Measurements from ENCODE around the gene TCAP.

Gene TCAP

DNA sequence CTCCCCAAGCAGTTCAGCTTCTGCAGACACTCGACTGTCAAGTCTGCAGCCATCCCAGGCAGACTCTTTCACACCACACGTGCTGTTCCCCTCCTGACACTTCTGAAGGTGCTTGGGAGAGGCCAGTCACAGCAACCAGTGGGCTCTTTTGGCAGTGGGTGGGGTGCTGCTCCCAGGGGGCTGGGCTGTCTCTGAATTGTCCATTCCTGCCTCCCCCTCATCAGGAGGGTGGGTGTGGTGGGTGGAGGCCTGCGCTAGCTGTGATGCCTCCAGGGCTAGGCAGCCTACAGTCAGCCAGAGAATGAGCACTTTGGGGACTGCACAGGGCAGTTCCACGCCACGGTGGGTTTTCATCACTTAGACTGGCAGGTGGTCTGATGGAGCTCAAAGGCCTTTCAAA is 17.9 kb upstream of the TCAP start:
- FAIRE-seq (no peak), DNase-seq (ENCODE audit: insufficient read length, low spot score) (no peak)

DNA sequence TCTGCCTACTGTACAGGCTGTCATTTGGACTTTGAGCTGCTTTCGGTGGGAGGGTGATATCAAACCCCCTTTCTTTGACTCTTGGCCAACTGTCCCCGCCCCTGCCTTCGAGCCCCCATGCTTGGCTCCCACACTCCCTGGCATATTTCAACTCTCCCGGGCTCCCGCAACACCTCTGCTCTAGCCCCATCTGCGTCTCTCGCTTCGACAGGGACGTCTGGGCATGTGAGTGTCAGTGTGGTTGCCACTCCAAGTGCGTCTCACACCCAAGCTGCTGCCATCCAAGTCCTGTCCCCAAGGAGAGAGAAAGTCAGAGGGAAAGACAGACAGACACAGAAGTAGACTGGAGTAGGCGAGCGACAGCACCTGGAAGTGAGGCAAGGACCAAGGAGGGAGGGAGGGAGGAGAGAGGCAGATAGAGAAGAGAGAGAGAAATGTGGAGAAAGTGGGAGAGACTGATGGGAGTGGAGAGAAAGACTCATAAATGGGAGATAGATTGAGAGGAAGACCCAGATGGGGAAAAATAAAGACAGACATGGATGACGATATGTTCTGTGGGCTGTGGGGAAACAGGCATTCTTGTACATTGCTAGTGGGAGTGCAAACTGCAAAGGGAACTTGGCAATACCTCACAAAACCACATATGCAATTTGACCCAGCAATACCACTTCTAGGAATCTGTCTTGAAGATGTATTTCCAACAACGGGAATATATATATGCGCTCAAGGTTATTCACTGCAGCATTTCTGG is 16.4 kb upstream of the TCAP start:
- no peak for FAIRE-seq
- no peak for DNase-seq (ENCODE audit: insufficient read length, low spot score)

DNA sequence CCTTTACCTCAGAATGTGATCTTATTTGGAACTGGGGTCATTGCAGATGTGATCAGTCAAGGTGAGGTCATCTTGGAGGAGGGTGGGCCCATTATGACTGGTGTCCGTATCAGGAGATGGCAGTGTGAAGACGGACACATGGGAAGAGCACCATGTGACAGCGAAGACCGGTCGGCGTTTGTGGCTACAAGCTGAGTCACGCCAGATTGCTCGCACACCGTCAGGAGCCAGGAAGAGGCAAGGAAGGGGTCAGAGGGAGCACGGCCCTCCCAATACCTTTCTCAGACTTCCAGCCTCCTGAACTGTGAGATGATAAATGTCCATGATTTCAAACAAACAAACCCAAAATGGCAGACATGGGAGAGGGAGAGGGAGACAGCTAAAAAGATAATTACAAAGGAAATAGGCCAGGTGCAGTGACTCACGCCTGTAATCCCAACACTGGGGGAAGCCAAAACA is 15.0 kb upstream of the TCAP start:
- FAIRE-seq (peak; percentile 20), DNase-seq (ENCODE audit: insufficient read length, low spot score) (no peak)

DNA sequence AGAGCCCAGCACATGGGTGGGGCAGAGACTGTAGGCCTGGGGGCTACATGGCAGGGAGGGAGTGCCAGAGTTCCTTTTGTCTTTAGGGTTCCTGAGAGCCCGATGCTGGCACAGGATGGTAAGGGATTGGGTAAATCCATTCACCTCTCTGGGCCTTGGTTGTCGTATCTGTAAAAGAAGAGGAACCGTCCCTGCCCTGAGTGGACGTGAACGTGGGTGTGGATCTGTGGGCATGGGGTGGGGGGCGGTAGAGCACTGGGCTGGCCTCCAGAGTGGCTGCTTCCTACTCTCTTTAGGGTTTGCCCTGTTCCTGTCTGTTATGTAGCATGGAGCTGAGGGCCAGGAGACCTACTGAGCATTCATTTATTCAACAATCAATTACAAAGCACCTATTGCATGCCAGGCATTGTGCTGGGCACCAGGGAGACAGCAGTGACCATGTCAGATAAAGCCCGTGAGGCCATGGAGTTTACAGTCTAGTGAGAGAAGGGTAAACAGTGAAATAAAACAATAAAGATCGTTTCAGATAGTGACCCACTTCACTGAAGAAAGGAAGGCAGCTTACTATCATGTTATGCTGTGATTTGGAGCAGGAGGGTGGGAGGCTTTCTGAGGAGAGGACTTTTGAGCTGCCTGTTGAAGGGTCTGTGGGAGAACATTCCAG is 13.1 kb upstream of the TCAP start:
- no peak for DNase-seq (ENCODE audit: insufficient read length, low spot score)

DNA sequence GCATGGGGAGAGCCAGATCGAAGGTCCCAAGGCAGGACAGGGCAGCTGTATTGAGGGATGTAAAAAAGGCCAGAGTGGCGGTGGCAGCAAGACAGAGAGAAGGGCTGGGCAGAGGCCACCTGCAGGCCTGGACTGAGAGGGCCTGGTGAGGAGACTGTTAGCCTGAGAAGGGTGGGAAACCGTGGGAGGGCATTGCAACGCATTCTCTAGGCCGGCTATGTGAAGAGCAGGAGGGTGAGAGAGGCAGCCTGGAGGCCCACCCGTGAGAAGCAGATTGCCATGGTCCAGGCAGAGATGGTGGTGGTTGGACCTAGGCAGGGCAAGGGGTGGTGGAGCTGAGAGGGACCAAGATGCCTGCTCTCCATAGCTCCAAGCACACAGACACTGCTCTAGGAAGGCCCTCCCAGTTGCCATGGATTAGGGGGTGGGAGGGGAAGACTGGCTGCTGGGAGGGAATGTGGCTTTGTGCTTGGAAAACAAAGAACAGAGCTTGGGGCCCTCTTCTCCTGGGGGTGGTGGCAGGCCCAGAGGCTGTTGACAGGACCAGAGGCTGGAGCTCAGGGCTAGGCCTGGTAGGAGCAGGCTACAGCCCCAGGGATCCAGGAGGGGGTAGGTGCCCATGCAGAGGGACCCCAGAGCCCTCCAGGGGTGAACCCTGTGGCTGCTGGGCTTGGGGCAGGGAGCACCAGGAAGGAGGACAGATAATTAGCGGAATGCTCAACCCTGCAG is 12.4 kb upstream of the TCAP start:
- FAIRE-seq (peak; percentile 33), DNase-seq (ENCODE audit: insufficient read length, low spot score) (no peak)

More for the DNA sequence above, 13.1 kb upstream of the TCAP start:
- FAIRE-seq = no peak

DNA sequence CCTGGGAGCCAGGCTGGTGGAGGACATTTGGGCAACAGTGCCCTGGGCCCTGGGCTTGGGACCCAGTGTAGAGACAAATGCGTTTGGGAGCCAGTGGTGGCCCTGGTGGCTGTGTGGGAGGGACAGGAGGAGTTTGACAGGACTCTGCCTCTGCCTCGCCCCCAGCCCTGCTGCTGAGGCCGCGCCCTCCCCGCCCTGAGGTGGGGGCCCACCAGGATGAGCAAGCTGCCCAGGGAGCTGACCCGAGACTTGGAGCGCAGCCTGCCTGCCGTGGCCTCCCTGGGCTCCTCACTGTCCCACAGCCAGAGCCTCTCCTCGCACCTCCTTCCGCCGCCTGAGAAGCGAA is 11.9 kb upstream of the TCAP start:
- DNase-seq (ENCODE audit: insufficient read length, low spot score) (no peak), FAIRE-seq (no peak)

DNA sequence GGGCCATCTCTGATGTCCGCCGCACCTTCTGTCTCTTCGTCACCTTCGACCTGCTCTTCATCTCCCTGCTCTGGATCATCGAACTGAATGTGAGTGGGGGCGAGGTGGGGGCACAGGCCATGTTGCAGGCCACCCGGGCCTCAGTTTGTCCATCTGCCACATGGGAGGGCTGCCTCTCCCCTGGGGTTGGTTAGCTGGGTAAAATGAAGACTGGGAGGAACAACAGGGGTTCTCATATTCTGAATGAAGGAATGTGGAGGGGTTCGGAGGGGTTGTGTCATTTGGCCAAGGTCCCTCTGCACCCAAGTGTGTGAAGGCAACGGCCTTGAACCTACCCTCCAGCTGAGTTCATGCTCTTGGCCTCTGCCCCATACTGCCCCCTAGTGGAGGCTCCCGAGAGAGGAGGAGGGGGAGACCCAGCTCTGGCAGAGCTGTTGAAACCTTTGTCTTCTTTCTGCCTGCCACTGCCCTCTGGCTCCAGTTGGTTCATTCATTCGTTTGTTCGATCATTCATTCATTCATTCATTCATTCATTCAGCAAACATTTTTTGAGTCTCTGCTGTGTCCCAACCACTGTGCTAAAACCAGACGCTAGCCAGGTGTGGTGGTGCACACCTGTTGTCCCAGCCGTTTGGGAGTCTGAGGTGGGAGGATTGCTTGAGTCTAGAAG is 11.4 kb upstream of the TCAP start:
- DNase-seq (ENCODE audit: insufficient read length, low spot score) (peak; percentile 79), FAIRE-seq (peak; percentile 44)

DNA sequence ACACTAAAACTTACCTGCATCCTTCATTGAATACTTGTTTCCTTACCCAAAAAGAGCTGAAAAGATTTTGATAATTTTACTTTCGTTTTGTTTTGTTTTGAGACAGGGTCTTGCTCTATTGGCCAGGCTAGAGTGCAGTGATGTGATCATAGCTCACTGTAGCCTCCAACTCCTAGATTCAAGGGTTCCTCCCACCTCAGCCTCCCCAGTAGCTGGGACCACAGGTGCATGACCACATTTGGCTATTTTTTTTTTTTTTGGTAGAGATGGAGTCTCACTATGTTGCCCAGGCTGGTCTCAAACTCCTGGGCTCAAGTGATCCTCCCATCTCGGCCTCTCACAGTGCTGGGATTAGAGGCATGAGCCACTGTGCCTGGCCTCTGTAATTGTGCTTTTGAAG is 10.0 kb upstream of the TCAP start:
- FAIRE-seq = no peak
- no peak for DNase-seq (ENCODE audit: insufficient read length, low spot score)

DNA sequence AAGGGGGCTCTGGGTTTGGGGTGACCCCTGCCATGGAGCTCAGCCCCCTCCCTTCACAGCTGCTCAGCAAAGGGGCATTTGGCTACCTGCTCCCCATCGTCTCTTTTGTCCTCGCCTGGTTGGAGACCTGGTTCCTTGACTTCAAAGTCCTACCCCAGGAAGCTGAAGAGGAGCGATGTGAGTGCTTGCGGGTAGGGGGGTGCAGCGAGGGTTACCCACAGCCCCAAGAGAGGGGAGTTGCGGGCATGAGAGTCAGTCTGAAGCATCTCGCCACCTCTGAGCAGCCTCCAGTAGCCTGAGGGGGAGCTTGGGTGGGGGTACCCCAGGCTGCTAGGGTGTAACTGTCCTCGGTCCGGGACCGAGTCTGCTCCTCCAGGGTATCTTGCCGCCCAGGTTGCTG is 6.8 kb upstream of the TCAP start:
- DNase-seq (ENCODE audit: insufficient read length, low spot score) (no peak), FAIRE-seq (no peak)

DNA sequence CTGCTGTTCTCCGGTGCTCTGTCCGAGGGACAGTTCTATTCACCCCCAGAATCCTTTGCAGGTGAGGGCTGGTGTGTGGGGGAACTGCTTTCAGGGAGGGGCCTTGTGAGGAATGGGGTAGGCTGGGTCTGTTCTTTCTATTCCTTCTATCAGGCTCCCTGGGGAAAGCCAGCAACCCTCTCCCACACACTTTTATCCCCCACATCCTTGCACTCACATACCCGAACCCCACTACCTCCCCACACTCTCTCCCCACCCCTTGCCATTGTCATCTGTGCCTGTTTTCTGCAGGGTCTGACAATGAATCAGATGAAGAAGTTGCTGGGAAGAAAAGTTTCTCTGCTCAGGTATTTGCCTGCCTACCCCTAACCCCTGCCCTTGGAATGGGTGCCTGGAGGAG is 6.4 kb upstream of the TCAP start:
- FAIRE-seq = no peak
- DNase-seq (ENCODE audit: insufficient read length, low spot score) = no peak

DNA sequence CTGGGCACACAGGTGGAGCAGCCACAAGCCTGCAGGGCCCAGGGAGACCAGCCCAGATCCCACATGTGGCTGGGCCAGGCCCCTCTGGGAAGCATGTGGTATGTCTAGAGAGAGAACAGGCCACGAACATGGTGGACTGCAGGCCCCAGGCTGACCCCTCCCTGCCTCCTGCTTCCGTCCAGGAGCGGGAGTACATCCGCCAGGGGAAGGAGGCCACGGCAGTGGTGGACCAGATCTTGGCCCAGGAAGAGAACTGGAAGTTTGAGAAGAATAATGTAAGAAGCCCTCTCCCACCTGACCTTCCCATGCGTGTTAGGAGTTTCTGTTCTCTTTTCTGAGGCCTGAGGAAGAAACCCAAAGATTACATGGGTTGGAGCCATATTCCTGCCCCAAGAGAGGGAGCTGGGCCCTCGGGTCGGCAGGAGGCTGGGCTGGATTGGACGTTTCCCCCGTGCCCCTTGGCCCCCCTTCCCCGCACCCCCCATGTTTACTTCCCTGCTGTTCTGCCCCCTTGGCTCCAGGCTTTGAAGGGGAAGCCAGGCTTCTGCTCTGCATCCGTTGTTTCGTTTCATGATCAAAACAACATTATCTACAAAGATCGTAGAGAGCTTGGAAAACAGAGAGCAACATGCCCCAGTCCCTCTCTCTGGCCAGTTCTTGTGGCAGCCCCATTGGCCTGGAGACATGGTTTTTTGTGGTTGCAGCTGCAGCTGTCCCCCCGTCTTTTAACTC is 5.7 kb upstream of the TCAP start:
- DNase-seq (ENCODE audit: insufficient read length, low spot score) (no peak), FAIRE-seq (no peak)

DNA sequence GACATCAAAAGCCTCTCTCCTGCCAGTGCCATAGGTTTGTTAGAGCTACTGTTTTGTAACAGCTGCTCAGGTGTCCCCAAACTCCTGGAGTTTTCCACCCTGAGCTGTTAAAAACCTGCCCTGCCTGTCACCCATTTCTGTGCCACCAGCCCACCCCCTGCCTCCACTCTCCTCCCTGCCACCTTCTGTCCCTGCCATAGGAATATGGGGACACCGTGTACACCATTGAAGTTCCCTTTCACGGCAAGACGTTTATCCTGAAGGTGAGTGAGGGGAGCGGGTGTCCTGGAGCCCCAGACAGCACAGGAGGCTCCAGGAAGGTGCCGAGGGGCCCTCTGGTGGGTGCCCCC is 5.2 kb upstream of the TCAP start:
- DNase-seq (ENCODE audit: insufficient read length, low spot score) (no peak), FAIRE-seq (no peak)

DNA sequence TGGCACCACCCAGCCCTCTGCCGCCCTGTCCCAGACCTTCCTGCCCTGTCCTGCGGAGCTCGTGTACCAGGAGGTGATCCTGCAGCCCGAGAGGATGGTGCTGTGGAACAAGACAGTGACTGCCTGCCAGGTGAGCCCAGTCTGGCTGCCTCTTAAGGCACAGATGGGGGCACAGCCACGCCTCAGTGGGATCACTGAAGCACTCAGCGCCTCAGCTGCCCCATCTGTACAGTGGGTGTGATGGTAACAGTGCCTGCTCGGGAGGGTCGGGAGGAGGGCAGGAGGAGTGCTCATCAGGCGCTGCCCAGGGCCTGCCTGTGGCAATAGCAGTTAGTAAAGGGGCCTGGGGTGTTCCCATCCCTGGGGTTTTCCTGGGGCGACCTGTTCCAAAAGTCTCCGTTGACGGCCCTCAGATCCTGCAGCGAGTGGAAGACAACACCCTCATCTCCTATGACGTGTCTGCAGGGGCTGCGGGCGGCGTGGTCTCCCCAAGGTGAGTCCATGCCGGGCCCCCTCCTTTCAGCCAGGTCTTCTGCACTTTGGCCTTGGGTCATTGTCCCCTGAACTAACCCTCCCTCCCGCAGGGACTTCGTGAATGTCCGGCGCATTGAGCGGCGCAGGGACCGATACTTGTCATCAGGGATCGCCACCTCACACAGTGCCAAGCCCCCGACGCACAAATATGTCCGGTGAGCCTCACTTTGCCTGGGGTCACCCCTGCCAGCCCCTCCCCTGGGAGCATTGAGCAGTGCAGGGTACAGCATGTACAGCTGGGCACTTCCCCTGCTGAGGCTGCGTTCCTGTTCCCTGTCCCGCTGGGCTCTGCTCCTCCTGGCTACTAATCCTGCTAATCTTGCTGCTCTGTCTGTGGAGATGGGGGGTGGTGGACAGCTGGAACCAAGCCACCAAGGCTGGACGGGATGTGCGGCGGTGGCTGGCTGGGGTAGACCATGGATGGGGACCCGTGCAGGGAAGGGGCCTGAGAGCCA is 4.5 kb upstream of the TCAP start:
- FAIRE-seq = peak; percentile 52
- no peak for DNase-seq (ENCODE audit: insufficient read length, low spot score)

DNA sequence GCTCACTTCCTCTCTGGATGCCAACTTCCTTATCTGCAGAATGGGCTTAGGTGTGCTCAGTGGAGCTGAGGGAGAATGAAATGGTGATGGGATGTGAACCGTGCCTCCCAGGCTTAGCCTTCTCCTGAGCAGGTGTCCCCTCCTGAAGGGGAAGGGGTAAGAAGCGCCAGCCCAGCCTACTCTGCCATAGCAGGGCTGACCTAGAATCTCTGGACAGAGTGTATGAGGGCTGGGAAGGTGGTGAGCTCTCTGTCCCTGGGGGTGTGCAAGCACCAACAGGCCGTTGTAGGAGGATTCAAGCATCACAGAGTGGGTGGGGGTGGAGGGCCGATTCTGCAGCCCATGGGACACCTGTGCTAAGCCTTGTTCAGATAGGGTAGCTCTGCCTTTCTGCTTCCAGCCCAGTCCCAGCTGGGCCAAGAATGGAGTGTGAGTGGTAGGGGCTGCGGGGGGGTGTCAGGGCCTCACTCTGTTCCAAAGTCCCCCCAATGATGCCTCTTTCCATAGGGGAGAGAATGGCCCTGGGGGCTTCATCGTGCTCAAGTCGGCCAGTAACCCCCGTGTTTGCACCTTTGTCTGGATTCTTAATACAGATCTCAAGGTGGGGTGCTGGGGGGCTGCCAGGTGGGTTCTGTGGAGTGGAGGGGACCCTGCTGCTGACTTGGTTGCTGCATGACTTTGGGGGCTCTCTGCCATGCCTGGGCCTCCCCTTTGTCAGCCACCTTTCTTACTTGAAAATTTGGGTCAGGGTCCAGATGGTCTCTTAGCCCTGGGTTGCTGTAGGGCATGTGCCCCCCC is 3.2 kb upstream of the TCAP start:
- peak; percentile 72 for FAIRE-seq

DNA sequence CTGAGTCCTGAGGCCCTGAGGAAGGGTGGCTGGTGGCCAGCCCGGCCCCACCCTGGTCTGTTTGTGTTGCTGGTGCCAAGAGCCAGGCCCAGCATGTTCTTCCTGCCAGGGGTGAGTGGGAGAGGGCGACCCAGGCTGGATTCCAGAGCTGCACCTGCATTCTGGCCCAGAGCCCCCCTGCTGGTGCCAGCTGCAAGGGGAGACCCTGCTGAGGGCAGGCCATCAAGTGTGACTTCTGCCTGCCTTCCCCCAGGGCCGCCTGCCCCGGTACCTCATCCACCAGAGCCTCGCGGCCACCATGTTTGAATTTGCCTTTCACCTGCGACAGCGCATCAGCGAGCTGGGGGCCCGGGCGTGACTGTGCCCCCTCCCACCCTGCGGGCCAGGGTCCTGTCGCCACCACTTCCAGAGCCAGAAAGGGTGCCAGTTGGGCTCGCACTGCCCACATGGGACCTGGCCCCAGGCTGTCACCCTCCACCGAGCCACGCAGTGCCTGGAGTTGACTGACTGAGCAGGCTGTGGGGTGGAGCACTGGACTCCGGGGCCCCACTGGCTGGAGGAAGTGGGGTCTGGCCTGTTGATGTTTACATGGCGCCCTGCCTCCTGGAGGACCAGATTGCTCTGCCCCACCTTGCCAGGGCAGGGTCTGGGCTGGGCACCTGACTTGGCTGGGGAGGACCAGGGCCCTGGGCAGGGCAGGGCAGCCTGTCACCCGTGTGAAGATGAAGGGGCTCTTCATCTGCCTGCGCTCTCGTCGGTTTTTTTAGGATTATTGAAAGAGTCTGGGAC is 2.4 kb upstream of the TCAP start:
- FAIRE-seq = no peak
- no peak for DNase-seq (ENCODE audit: insufficient read length, low spot score)

More for the DNA sequence above, 3.2 kb upstream of the TCAP start:
- DNase-seq (ENCODE audit: insufficient read length, low spot score) = no peak

DNA sequence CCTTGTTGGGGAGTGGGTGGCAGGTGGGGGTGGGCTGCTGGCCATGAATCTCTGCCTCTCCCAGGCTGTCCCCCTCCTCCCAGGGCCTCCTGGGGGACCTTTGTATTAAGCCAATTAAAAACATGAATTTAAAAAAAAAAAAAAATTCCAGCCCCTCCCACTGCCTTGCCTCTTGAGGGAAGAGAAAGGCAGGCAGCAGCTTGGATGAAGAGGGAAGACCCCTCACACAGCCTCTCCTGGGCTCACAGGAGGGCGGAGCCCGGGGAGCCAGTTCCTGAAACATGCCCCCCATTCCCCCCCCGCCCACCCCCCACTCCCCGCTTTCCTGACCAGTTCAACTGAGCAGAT is 1.8 kb upstream of the TCAP start:
- FAIRE-seq (no peak), DNase-seq (ENCODE audit: insufficient read length, low spot score) (no peak)

DNA sequence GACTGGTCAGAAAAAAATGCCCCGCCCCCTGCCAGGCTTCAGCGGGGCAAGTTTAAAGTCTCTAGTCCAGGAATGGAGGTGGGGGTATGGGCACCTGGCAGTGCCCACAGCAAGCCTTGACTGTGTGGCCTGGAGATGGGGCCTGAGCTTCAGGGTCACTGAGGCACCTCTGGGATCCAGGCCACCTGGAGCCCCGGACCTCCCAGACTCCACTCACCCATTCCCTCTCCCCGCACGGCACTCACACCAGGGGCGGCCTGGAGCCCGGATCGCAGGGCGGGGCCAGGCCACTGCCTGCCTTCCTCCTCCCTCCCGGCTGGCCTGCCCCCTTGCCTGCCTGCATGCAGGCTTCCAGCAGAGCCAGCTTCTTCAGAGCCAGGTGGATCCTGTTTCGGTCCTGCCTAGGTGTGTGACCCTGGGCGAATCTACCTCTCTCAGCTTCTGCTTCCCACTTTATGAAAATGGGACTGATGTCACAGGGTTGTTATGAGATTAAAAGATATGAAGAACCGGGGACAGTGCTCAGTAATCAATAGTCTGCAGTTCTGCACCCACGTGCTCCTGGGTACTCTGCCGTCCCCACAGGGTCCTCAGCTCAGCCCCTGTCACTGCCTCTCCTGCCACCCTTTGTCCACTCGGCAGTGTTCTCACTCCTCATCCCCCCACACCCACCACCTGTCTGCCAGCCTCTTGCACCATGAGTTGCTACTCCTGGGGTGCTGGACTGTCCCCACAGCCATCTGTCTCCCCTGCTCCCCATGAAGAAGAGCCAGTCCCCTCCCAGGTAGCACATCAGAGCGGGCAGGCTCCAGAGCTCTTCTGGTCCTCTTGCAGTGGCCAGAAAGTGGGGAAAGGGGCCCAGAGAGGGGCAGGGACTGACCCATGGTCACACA is 1.2 kb upstream of the TCAP start:
- no peak for FAIRE-seq

More for the DNA sequence above, 1.2 kb upstream of the TCAP start:
- no peak for DNase-seq (ENCODE audit: insufficient read length, low spot score)

Measured in HTR-8/SVneo (cell line).